Activated CD4-positive, alpha-beta T cell treated with anti-CD3 and anti-CD28 coated beads, Interleukin-2, amount 10 ng/mL, durations not matched to agents 7 days and 5 days (primary cell): ENCODE data around the gene TMEFF2. TPM values are rescaled to one million over a fixed set of nuclear protein-coding genes. Genes with fewer than 3 reads are reported as not detected.
"Not testable (repeated sequence)": the region's sequence is repeated elsewhere in the genome, so short reads cannot be mapped to it uniquely, and the experiment has no call there.

Source experiments
- CTCF ChIA-PET: fragments of 350-600 bp; sonication (Branson Sonifier 250); formaldehyde crosslinking; loops from one replicate; lab custom pipeline; 2021; ENCODE audit warnings: antibody characterized with exemption; lab: Charles Lee
- POLR2A ChIA-PET: fragments of 350-600 bp; sonication (Branson Sonifier 250); formaldehyde crosslinking; loops from one replicate; lab custom pipeline; 2021; ENCODE audit warnings: antibody characterized with exemption; lab: Charles Lee
- DNase-seq: peaks from one replicate; pipeline ENCODE4 v3.0.0-alpha.2; 2020
- H3K27ac Mint-ChIP-seq: one replicate; pipeline ENCODE4 v1.8.0; 2021; ENCODE audit warnings: mild to moderate bottlenecking, moderate library complexity, mixed read lengths
- H3K27me3 Mint-ChIP-seq: one replicate; pipeline ENCODE4 v1.8.0; 2021; ENCODE audit warnings: mixed read lengths
- H3K36me3 Mint-ChIP-seq: one replicate; pipeline ENCODE4 v1.8.0; 2021; ENCODE audit warnings: low read depth, mixed read lengths
- H3K4me1 Mint-ChIP-seq: one replicate; pipeline ENCODE4 v1.8.0; 2021; ENCODE audit warnings: mixed read lengths
- H3K4me3 Mint-ChIP-seq: one replicate; pipeline ENCODE4 v1.8.0; 2021; ENCODE audit warnings: mild to moderate bottlenecking, moderate library complexity, mixed read lengths
- H3K9me3 Mint-ChIP-seq: one replicate; pipeline ENCODE4 v1.8.0; 2021; ENCODE audit warnings: mixed read lengths
- total RNA-seq, 2 experiments: library from RNA; stranded (reverse); gene quantifications; one replicate each; pipeline ENCODE4 v1.2.3, GENCODE V29; 2021

TMEFF2 gene
- total RNA-seq, 2 experiments from 2014 or later: not detected

DNA sequence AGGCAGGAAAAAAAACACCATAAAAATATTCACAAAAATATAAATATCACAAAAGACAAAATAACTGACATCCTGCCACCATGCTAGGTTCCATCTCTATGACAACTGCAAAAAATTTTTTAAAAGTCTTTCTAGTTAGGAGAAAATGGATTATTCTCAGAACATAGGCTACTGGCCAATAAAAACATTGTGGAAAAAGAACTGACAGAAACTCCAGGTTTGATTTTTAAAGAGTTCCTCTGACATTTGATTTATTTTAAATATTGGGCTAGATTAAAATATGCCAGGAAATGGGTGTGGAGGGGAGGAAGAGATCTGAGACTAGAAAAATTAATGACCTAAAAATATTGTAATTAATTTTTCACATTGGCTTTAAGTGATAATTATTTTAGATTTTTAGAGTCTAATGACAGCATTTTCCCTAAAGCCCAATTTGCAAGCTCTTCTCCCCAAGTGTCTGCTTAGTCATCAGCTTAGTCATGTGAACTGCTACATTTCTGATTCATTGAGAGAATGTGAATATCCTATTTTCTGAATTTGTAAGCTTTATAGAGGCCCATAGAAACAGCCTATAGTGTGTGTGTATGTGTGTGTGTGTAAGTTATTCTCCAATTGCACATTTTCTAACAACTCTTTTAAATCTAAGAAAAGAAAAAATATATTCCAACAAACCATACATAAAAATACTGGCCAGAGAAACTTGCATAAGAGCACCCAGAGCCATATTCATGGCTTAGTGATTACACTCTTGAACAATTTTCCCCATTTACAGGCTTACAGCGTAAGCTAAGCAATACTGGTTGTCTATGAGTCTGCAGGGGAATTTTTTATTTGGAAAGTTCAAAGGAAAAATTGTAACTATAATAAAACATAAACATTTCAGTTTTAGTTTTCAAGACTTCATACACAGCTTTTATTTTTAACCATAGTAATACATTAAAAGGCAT lies 48.4 kb downstream of the TMEFF2 start:
- POLR2A ChIA-PET: interaction anchor here (0.6 kb wide), 1 partner anchor 97 kb away, joined by 3 read pairs; no protein-coding TSS in a partner anchor

DNA sequence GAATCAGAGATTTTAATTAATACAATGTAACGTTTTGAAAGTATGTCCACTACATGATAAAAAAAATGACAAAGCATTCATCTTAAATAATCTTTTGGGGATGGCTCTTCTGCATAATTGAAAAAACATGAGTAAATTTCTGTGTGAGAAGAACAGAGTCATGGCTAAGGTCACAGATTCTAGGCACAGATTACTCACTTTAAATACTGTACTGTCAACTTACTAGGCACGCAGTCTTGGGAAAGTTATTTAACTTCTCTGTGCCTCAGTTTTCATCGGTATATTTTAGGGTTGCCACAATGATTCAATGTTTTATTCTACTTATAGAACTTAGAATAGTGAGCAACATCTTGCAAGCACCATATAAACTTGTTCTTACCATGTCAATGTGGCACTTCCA lies 49.2 kb downstream of the TMEFF2 start:
- H3K9me3 Mint-ChIP-seq: no peaks in the 10 kb centered on the region
- H3K36me3 Mint-ChIP-seq: no peaks in the 10 kb centered on the region
- no peak for DNase-seq
- POLR2A ChIA-PET: no interaction called here
- no peak overlapping the region for H3K4me3 Mint-ChIP-seq
- no peak overlapping the region for H3K27ac Mint-ChIP-seq
- CTCF ChIA-PET: no interaction called here
- peaks cover 4% of the 10 kb centered on the region for H3K27me3 Mint-ChIP-seq
- H3K4me1 Mint-ChIP-seq: no peaks in the 10 kb centered on the region

More for the DNA sequence above, 48.4 kb downstream of the TMEFF2 start:
- H3K9me3 Mint-ChIP-seq: no peaks in the 10 kb centered on the region
- CTCF ChIA-PET: no interaction called here
- H3K36me3 Mint-ChIP-seq: no peaks in the 10 kb centered on the region
- H3K4me1 Mint-ChIP-seq: no peaks in the 10 kb centered on the region
- H3K27ac Mint-ChIP-seq: no peak overlapping the region
- peaks cover 3% of the 10 kb centered on the region for H3K27me3 Mint-ChIP-seq
- no peak for DNase-seq
- H3K4me3 Mint-ChIP-seq: no peak overlapping the region

- H3K9me3 Mint-ChIP-seq: no peaks in the 10 kb centered on the region
- H3K36me3 Mint-ChIP-seq: no peaks in the 10 kb centered on the region
- CTCF ChIA-PET: interaction anchor here (1.0 to 1.3 kb wide), 2 partner anchors 9 to 32 kb away, joined by 3 read pairs; no protein-coding TSS in a partner anchor
- no peaks in the 10 kb centered on the region for H3K4me1 Mint-ChIP-seq
- H3K27me3 Mint-ChIP-seq: peaks cover 14% of the 10 kb centered on the region
- POLR2A ChIA-PET: no interaction called here
- H3K4me3 Mint-ChIP-seq: no peak overlapping the region
- no peak overlapping the region for H3K27ac Mint-ChIP-seq
- DNase-seq: no peak
Observed at GRCh38 chr2:192140236-192140839, 54.4 kb downstream of the TMEFF2 start.

GRCh38 chr2:192139813-192140212 lies 54.9 kb downstream of the TMEFF2 start:
- H3K4me3 Mint-ChIP-seq: no peak overlapping the region
- POLR2A ChIA-PET: no interaction called here
- DNase-seq: no peak
- CTCF ChIA-PET: interaction anchor here (1.0 to 1.3 kb wide), 2 partner anchors 10 to 32 kb away, joined by 3 read pairs; no protein-coding TSS in a partner anchor
- no peaks in the 10 kb centered on the region for H3K9me3 Mint-ChIP-seq
- H3K36me3 Mint-ChIP-seq: no peaks in the 10 kb centered on the region
- no peak overlapping the region for H3K27ac Mint-ChIP-seq
- no peaks in the 10 kb centered on the region for H3K4me1 Mint-ChIP-seq
- peaks cover 14% of the 10 kb centered on the region for H3K27me3 Mint-ChIP-seq

- Mint-ChIP-seq H3K9me3 (no peaks in the 10 kb centered on the region), H3K27ac (no peak overlapping the region), H3K4me1 (no peaks in the 10 kb centered on the region), H3K36me3 (no peaks in the 10 kb centered on the region), H3K27me3 (peaks cover 14% of the 10 kb centered on the region), H3K4me3 (no peak overlapping the region)
- DNase-seq: no peak
- ChIA-PET CTCF (no interaction called here), POLR2A (no interaction called here)
Observed at GRCh38 chr2:192137451-192137850, 57.3 kb downstream of the TMEFF2 start.

DNA sequence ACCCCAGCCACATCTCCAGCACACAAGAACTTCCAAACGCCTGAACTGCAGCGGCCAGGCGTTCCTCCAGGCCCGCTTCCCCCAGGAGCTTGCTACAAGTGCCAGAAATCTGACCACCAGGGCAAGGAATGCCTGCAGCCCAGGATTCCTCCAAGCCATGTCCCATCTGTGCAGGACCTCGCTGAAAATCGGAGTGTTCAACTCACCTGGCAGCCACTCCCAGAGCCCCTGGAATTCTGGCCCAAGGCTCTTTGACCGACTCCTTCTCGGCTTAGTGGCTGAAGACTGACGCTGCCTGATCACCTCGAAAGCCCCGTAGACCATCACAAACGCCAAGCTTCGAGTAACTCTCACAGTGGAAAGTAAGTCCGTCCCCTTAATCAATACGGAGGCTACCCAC lies 62.1 kb downstream of the TMEFF2 start:
- H3K27me3 Mint-ChIP-seq, DNase-seq, CTCF ChIA-PET, POLR2A ChIA-PET, H3K4me1 Mint-ChIP-seq, H3K9me3 Mint-ChIP-seq, H3K4me3 Mint-ChIP-seq, H3K27ac Mint-ChIP-seq, H3K36me3 Mint-ChIP-seq: not testable (repeated sequence)

DNA sequence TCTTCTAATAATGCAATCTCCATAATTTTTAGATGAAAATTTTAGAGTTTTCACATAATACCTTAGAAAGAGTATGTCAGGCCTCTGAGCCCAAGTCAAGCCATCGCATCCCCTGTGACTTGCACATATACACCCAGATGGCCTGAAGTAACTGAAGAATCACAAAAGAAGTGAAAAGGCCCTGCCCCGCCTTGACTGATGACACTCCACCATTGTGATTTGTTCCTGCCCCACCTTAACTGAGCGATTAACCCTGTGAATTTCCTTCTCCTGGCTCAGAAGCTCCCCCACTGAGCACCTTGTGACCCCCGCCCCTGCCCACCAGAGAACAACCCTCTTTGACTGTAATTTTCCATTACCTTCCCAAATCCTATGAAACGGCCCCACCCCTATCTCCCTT lies 64.4 kb downstream of the TMEFF2 start:
- H3K36me3 Mint-ChIP-seq, H3K4me3 Mint-ChIP-seq, H3K27me3 Mint-ChIP-seq, CTCF ChIA-PET, H3K27ac Mint-ChIP-seq, H3K9me3 Mint-ChIP-seq, H3K4me1 Mint-ChIP-seq, DNase-seq, POLR2A ChIA-PET: not testable (repeated sequence)

DNA sequence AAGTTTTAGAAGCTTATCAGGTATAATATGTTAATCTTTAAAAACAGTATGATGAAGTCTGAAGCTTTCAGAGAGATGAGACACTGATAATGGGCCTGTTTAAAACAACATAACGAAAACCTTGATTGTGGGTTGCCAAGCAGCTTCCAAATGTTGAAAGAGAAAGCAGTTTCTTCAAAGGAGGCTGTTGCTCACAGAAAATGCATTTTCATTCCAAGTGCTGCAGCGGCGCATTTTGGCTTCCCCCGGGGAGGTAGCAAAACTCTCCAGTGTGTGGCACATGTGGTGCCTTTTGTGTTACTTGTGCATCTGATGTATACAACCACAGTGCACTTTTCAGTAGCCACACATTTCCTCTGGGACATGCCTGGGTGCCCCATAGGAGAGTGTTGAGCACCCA lies 66.1 kb downstream of the TMEFF2 start:
- H3K4me3 Mint-ChIP-seq: no peak overlapping the region
- no peaks in the 10 kb centered on the region for H3K36me3 Mint-ChIP-seq
- H3K4me1 Mint-ChIP-seq: no peaks in the 10 kb centered on the region
- H3K9me3 Mint-ChIP-seq: no peaks in the 10 kb centered on the region
- peaks cover 10% of the 10 kb centered on the region for H3K27me3 Mint-ChIP-seq
- no peak for DNase-seq
- CTCF ChIA-PET: no interaction called here
- POLR2A ChIA-PET: no interaction called here
- no peak overlapping the region for H3K27ac Mint-ChIP-seq

DNA sequence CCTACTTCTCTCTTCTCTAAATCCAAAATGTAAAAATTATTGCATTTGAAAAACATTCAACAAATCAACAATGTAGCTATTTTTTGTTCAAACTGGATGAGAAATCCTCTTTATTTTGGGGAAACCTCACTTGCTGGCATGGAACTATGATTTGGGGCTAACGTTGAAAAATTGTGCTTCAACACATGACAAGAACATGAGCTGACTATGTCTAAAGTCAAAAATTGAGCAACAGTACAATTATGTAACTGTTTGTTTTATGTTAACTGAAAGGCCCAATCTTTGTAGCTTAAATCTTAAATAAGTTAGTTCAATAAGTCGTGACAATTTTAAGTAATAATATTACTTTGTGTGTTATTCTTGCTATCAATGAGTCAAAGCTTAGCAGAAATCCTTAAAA lies 67.3 kb downstream of the TMEFF2 start:
- Mint-ChIP-seq H3K27ac (no peak overlapping the region), H3K27me3 (peaks cover 10% of the 10 kb centered on the region), H3K4me1 (no peaks in the 10 kb centered on the region), H3K4me3 (no peak overlapping the region), H3K9me3 (no peaks in the 10 kb centered on the region), H3K36me3 (no peaks in the 10 kb centered on the region)
- DNase-seq: no peak
- ChIA-PET POLR2A (no interaction called here), CTCF (no interaction called here)

DNA sequence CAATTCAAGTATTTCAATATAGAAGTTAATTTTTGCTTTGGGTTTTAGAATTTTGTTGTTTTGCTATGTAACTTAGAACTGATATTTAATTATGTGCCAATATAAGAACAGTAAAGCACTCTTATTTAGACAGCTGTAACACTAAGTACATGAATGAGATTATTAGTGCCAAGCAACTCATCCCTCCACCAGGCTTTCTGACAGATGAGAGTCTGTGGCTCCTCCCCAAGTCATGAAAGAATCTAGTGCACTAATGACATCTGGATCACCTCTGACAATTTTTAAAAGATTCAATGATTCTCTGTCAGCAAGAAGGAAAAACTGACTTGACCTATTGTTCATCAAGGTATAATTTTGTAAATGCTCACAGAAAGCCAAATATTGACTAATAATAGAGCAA lies 67.8 kb downstream of the TMEFF2 start:
- ChIA-PET POLR2A (no interaction called here), CTCF (no interaction called here)
- Mint-ChIP-seq H3K4me3 (no peak overlapping the region), H3K36me3 (no peaks in the 10 kb centered on the region), H3K9me3 (no peaks in the 10 kb centered on the region), H3K27ac (no peak overlapping the region), H3K27me3 (peaks cover 10% of the 10 kb centered on the region), H3K4me1 (no peaks in the 10 kb centered on the region)
- DNase-seq: no peak

- Mint-ChIP-seq H3K36me3 (no peaks in the 10 kb centered on the region), H3K4me3 (no peak overlapping the region), H3K27me3 (peaks cover 12% of the 10 kb centered on the region), H3K27ac (no peak overlapping the region), H3K4me1 (no peaks in the 10 kb centered on the region), H3K9me3 (no peaks in the 10 kb centered on the region)
- no peak for DNase-seq
- CTCF ChIA-PET: no interaction called here
- POLR2A ChIA-PET: no interaction called here
Observed at GRCh38 chr2:192126426-192126825, 68.3 kb downstream of the TMEFF2 start.

DNA sequence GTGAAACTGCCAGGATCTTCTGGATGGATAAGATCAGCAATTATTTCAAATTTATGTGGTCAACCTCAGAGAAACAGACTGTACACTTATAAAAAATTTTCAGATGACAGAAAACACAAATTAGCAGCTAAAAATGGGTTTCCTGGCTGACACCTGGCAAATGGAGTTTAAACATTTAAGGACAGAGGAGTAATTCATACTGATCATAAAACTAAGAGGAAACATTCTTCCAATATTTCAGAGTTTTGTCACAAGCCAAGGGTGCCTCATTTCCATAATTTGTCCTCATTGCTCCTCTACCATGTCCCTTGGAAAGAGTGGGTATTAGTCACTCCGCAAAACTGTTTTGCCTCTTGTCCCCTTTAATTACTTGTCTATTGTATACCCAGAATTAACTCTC lies 70.2 kb downstream of the TMEFF2 start:
- POLR2A ChIA-PET: no interaction called here

DNA sequence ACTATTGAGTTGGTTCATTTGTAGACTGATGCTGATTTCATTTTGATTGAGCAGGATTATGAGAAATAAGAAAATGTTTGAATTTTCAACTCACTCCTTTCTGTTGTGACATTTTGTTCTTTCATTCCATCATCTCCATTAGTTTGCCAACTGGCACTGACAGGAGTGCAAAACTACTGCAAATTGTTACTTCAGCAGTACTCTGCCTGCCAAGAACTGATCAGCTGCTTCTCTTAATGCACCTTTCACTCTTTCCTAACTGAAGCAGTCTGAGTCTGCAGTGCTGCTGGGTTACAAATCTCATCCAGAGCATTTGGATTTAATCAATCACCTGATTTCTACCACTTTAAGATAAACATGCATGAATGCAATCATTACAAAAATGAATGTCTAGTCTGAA lies 70.9 kb downstream of the TMEFF2 start:
- POLR2A ChIA-PET: no interaction called here
- CTCF ChIA-PET: no interaction called here
- Mint-ChIP-seq H3K4me3 (no peak overlapping the region), H3K9me3 (no peaks in the 10 kb centered on the region), H3K27ac (no peak overlapping the region), H3K4me1 (no peaks in the 10 kb centered on the region), H3K36me3 (no peaks in the 10 kb centered on the region), H3K27me3 (peaks cover 12% of the 10 kb centered on the region)
- no peak for DNase-seq

More for the DNA sequence above, 70.2 kb downstream of the TMEFF2 start:
- Mint-ChIP-seq H3K4me1 (no peaks in the 10 kb centered on the region), H3K27ac (no peak overlapping the region), H3K36me3 (no peaks in the 10 kb centered on the region), H3K27me3 (peaks cover 12% of the 10 kb centered on the region), H3K4me3 (no peak overlapping the region), H3K9me3 (no peaks in the 10 kb centered on the region)
- CTCF ChIA-PET: no interaction called here
- DNase-seq: no peak
